MCF 10A (cell line): ENCODE data around the gene ODC1. TPM values are rescaled to one million over a fixed set of nuclear protein-coding genes. Genes with fewer than 3 reads are reported as not detected.

Experiments
- BruUV-seq: library from RNA; stranded (reverse); fragments of 400-500 nt; replicated peaks from 2 replicates; lab custom pipeline; 2021; lab: Mats Ljungman, UMichigan
- CTCF ChIA-PET: fragments of 300-600 bp; sonication (Branson Sonifier 250); formaldehyde crosslinking; extraction: SDS; loops from one replicate; lab custom pipeline; 2021; ENCODE audit warnings: antibody characterized with exemption, inconsistent platforms; lab: Yijun Ruan, JAX
- POLR2A ChIA-PET: fragments of 300-600, 350-650 bp; sonication (Branson Sonifier 250); formaldehyde crosslinking; extraction: SDS; loops from one replicate; lab custom pipeline; 2020; ENCODE audit warnings: antibody characterized with exemption, inconsistent platforms; lab: Yijun Ruan, JAX
- DNase-seq: peaks from one replicate; pipeline ENCODE4 v3.0.0-alpha.2; 2018; ENCODE audit not compliant: unreplicated experiment
- H3K27ac Mint-ChIP-seq: one replicate; pipeline ENCODE4 v1.8.0; 2022; ENCODE audit warnings: mild to moderate bottlenecking, low read depth, mixed read lengths; ENCODE audit not compliant: unreplicated experiment
- H3K27me3 Mint-ChIP-seq: one replicate; pipeline ENCODE4 v1.8.0; 2022; ENCODE audit warnings: mixed read lengths; ENCODE audit not compliant: insufficient read depth, unreplicated experiment
- H3K36me3 Mint-ChIP-seq: one replicate; pipeline ENCODE4 v1.8.0; 2022; ENCODE audit warnings: mild to moderate bottlenecking, moderate library complexity, mixed read lengths; ENCODE audit not compliant: insufficient read depth, unreplicated experiment
- H3K4me1 Mint-ChIP-seq: one replicate; pipeline ENCODE4 v1.8.0; 2022; ENCODE audit warnings: mixed read lengths; ENCODE audit not compliant: insufficient read depth, unreplicated experiment
- H3K4me3 Mint-ChIP-seq: one replicate; pipeline ENCODE4 v1.8.0; 2022; ENCODE audit warnings: mild to moderate bottlenecking, moderate library complexity, mixed read lengths; ENCODE audit not compliant: unreplicated experiment
- H3K9me3 Mint-ChIP-seq: one replicate; pipeline ENCODE4 v1.8.0; 2022; ENCODE audit warnings: mixed read lengths; ENCODE audit not compliant: unreplicated experiment
- intact Hi-C: fragments of 100-400 bp; cut with micrococcal nuclease; formaldehyde crosslinking; loops from 2 replicates; pipeline ENCODE4 v1.14.1; 2022
- total RNA-seq: library from RNA; stranded (reverse); gene quantifications from 2 replicates; pipeline ENCODE4 v1.2.3, GENCODE V29; 2022
- TF ChIP-seq, protein P1 (sequence below): fragments of 200-600 bp; IDR thresholded peaks from one replicate; pipeline ENCODE4 v1.8.0; 2022; ENCODE audit warnings: antibody characterized with exemption, mild to moderate bottlenecking; ENCODE audit not compliant: unreplicated experiment

Gene ODC1
- total RNA-seq, 1 experiment from 2014 or later, result 341 TPM

DNA sequence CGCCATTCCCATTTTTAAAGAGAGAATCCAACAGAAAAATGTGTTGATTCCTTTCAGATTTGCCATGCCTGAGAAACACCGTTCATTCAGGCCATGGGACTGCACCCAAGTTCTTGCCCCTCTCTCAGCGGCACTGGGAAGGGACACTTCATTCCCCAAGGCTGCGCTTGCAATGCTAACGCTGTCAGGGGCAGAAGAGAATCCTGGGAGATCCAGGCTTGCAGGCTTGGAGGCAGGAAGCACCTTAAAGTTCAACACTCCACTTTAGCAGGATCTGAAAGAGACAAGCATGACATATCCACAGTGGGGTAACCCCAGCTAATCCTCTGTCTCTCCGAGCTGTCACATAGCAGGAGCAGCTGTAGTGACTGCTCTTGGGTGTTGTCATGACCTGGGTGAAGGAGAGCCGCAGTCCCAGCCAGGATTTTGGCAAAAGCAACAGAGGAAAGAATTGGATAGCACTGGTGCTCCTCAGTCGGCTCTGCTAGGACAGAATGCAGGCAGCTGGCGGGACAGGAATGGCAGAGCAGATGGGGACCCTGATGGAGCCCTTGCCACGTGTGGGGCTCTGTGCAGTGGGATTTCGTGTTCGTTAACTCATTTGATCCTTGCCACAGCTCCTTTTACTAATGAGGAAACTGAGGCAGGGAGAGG, 22.0 kb upstream of the ODC1 start:
- POLR2A ChIA-PET, result no interaction called here
- Mint-ChIP-seq H3K4me3 (no peak overlapping the region), H3K27me3 (no peaks in the 10 kb centered on the region), H3K9me3 (no peaks in the 10 kb centered on the region), H3K36me3 (peaks cover 5% of the 10 kb centered on the region), H3K4me1 (no peaks in the 10 kb centered on the region), H3K27ac (no peak overlapping the region)
- DNase-seq, result no peak
- TF ChIP-seq, protein P1, sequence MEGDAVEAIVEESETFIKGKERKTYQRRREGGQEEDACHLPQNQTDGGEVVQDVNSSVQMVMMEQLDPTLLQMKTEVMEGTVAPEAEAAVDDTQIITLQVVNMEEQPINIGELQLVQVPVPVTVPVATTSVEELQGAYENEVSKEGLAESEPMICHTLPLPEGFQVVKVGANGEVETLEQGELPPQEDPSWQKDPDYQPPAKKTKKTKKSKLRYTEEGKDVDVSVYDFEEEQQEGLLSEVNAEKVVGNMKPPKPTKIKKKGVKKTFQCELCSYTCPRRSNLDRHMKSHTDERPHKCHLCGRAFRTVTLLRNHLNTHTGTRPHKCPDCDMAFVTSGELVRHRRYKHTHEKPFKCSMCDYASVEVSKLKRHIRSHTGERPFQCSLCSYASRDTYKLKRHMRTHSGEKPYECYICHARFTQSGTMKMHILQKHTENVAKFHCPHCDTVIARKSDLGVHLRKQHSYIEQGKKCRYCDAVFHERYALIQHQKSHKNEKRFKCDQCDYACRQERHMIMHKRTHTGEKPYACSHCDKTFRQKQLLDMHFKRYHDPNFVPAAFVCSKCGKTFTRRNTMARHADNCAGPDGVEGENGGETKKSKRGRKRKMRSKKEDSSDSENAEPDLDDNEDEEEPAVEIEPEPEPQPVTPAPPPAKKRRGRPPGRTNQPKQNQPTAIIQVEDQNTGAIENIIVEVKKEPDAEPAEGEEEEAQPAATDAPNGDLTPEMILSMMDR, result no peak
- CTCF ChIA-PET, result no interaction called here
- BruUV-seq, result no TSS peak
- intact Hi-C loops, result no loop called here

DNA sequence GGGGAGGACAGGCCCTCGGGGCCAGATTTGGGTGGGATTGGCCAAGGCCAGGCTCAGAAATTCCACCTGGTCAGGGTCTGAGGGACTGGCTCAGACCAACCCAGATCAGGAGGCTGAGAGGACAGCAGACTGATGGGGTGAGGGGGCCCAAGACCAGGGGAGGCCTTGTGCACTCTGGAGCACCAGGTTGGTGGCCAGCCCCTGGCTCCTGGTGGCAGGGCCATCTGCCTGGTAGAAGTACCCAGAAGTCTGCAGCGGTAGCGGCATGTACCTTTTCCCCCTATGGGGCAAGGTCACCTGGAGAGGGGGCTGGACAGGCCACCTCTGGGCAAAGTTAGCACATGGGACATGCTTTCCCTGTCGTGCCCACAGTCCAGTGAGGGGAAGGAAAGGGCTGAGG, 21.2 kb upstream of the ODC1 start:
- no peak for DNase-seq
- Mint-ChIP-seq H3K4me1 (no peaks in the 10 kb centered on the region), H3K36me3 (peaks cover 5% of the 10 kb centered on the region), H3K27ac (no peak overlapping the region), H3K4me3 (no peak overlapping the region), H3K27me3 (no peaks in the 10 kb centered on the region), H3K9me3 (no peaks in the 10 kb centered on the region)
- ChIA-PET CTCF (no interaction called here), POLR2A (no interaction called here)
- TF ChIP-seq, protein P1, result no peak
- intact Hi-C loops, result no loop called here
- BruUV-seq, result no TSS peak

GRCh38 chr2:10467401-10467800, 19.3 kb upstream of the ODC1 start:
- POLR2A ChIA-PET, result no interaction called here
- no TSS peak for BruUV-seq
- no peaks in the 10 kb centered on the region for H3K9me3 Mint-ChIP-seq

DNA sequence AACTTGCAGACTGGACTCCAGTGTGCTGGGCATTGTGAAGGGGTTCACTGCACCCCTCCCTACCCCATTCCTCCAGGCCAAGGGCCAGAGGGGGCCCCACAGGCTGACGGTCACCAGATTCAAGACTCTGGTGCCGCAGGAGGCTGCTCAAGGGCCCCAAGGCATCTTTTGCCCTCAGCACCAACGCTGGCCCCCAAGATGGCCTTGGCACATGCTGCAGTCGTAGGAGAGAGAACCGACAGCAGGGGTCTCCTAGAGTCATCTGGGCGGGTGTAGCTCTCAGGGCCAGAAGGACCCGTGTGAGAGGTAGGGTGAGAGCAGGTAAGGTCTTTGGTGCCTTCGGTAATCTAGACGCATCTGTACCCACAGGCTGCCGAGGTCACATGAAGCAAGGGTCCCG, 18.7 kb upstream of the ODC1 start:
- TF ChIP-seq, protein P1, result no peak
- no peaks in the 10 kb centered on the region for H3K9me3 Mint-ChIP-seq
- no peak for DNase-seq
- ChIA-PET CTCF (no interaction called here), POLR2A (no interaction called here)
- no peaks in the 10 kb centered on the region for H3K27me3 Mint-ChIP-seq
- no peaks in the 10 kb centered on the region for H3K36me3 Mint-ChIP-seq
- H3K4me1 Mint-ChIP-seq, result no peaks in the 10 kb centered on the region
- intact Hi-C loops, result no loop called here
- no TSS peak for BruUV-seq
- H3K27ac Mint-ChIP-seq, result no peak overlapping the region
- no peak overlapping the region for H3K4me3 Mint-ChIP-seq

More at GRCh38 chr2:10467401-10467800, 19.3 kb upstream of the ODC1 start:
- CTCF ChIA-PET, result no interaction called here
- TF ChIP-seq, protein P1, result no peak
- H3K27ac Mint-ChIP-seq, result no peak overlapping the region
- H3K4me1 Mint-ChIP-seq, result no peaks in the 10 kb centered on the region
- no peaks in the 10 kb centered on the region for H3K36me3 Mint-ChIP-seq
- no peak for DNase-seq
- H3K4me3 Mint-ChIP-seq, result no peak overlapping the region
- no peaks in the 10 kb centered on the region for H3K27me3 Mint-ChIP-seq
- intact Hi-C loops, result no loop called here
